HG02981 (cell line): Measurements from ENCODE around the gene MAPK8IP2.
"Not testable (repeated sequence)": the region's sequence is repeated elsewhere in the genome, so short reads cannot be mapped to it uniquely, and the experiment has no call there.

Source experiments
- ATAC-seq: cut with Tn5 transposase; IDR thresholded peaks from one replicate; pipeline ENCODE4 v1.9.1; 2021; ENCODE audit warnings: mild to moderate bottlenecking, moderate library complexity; ENCODE audit not compliant: unreplicated experiment

MAPK8IP2 gene

DNA sequence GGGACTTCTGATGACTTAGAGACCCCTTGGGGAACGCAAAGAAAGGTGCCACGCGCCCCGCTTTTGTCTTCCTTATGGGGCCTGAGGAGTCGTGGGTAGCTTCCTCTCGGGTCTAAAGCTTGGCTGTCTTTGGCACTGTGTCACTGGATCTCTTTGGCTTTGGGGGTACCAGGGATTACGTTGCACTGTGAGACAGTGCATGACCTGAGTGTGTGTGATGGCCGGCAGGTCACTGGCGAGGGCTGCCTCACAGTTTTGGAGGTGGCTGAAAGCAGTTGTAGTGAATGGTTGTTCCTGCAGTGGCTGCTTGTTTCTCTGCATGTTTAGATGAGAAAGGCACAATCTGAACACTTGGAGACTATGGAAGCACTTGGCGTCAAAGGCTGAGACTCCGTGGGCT lies 33.2 kb downstream of the MAPK8IP2 start:
- ATAC-seq = no peak

DNA sequence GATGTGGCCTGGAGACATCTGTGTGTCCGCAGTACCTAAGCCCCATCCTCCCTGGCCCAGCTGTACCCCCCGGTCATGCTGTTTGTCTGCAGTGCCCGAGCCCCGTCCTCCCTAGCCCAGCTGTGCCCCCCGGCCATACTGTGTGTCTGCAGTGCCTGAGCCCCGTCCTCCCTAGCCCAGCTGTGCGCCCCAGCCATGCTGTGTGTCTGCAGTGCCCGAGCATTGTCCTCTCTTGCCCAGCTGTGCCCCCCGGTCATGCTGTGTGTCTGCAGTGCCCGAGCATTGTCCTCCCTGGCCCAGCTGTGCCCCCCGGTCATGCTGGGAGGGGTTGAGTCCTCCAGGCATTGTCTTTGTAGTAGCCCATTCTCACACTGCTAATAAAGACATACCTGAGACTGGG lies 35.0 kb downstream of the MAPK8IP2 start:
- no peak for ATAC-seq

GRCh38 chr22:50640296-50640695 lies 39.7 kb downstream of the MAPK8IP2 start:
- not testable (repeated sequence) for ATAC-seq

- no peak for ATAC-seq
These were observed 40.5 kb downstream of the MAPK8IP2 start for GRCh38 chr22:50640857-50641647.

- ATAC-seq = no peak
These were observed 41.4 kb downstream of the MAPK8IP2 start for GRCh38 chr22:50641696-50642607.

DNA sequence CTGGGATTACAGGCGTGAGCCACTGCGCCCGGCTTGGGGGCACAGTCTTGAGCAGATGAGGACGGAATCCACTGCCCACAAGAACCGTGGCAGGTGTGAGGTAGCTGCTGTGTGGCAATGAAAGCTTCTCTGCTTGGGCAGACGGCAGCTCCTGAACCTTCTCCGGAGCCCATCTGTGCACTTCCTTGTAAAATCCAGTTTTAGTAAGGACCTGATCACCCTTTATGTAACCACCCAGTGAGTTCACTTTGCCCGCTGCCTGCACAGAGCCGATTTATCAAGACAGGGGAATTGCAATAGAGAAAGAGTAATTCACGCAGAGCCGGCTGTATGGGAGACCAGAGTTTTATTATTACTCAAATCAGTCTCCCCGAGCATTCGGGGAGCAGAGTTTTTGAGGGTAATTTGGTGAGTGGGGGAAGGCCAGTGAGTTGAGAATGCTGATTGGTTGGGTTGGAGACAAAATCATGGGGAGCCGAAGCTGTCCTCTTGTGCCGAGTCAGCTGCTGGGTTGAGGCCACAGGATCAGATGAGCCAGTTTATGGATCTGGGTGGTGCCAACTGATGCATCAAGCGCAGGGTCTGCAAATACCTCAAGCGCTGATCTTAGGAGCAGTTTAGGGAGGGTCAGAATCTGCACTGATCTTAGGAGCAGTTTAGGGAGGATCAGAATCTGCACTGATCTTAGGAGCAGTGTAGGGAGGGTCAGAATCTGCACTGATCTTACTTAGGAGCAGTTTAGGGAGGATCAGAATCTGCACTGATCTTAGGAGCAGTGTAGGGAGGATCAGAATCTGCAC lies 42.6 kb downstream of the MAPK8IP2 start:
- not testable (repeated sequence) for ATAC-seq

DNA sequence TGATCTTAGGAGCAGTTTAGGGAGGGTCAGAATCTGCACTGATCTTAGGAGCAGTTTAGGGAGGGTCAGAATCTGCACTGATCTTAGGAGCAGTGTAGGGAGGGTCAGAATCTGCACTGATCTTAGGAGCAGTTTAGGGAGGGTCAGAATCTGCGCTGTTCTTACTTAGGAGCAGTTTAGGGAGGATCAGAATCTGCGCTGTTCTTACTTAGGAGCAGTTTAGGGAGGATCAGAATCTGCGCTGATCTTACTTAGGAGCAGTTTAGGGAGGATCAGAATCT lies 43.2 kb downstream of the MAPK8IP2 start:
- ATAC-seq = not testable (repeated sequence)

- no peak for ATAC-seq
These were observed 52.7 kb downstream of the MAPK8IP2 start for GRCh38 chr22:50653256-50653655.

DNA sequence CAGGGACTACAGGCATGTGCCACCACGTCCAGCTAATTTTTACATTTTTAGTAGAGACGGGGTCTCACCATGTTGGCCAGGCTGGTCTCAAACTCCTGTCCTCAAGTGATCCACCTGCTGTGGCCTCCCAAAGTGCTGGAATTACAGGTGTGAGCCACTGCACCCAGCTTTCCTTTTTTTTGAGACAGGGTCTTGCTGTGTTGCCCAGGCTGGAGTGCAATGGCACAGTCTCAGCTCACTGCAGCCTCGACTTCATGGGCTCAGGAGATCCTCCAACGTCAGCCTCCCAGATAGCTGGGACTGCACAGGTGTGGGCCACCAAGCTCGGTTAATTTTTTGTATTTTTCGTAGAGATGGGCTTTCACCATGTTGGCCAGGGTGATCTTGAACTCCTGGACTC lies 54.1 kb downstream of the MAPK8IP2 start:
- ATAC-seq = not testable (repeated sequence)

GRCh38 chr22:50656122-50657070 lies 55.8 kb downstream of the MAPK8IP2 start:
- ATAC-seq = no peak

- ATAC-seq = no peak
These were observed 57.3 kb downstream of the MAPK8IP2 start for GRCh38 chr22:50657925-50658324.

GRCh38 chr22:50659711-50660110 lies 59.1 kb downstream of the MAPK8IP2 start:
- not testable (repeated sequence) for ATAC-seq

DNA sequence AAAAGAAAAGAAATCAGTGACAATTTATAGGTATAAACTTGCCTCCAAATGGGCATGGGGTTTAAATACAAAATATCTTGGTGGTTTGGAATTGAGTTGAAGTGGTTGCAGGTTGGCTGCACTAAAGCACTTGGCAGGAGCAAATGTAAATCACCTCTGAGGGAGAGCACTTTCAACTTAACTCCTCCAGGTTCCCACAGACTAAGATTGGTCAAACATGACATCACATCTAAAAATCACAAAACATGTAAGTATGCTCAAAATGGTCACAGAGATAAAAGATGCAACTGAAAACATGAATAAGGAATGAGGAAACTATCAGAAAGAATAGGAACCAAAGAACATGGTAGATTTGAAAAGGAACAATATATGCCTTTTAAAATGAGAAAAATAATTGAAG lies 59.7 kb downstream of the MAPK8IP2 start:
- ATAC-seq = no peak
